Fibroblast of skin of scalp (primary cell): ENCODE measurements around the gene MEI4.

ENCODE experiments used
- DNase-seq: peaks from one replicate; pipeline ENCODE4 v3.0.0-alpha.2; 2013

MEI4 gene

GRCh38 chr6:77972334-77972733, 319.5 kb downstream of the MEI4 start:
- DNase-seq = no peak
